Upper lobe of left lung (tissue), 4 donors: ENCODE data around the gene GAS2L2.

ENCODE experiments used
- CTCF ChIP-seq, 6 experiments: fragments of 450-650 bp in 4 of 6; fragments of 200-600 bp in 2 of 6; sonication (generic) in 2 of 6; IDR thresholded peaks; one replicate each; pipeline ENCODE4 v1.5.1; 2016 to 2019; ENCODE audit warnings: antibody characterized with exemption in 6 of 6
- POLR2A ChIP-seq, 4 donors: fragments of 450-650 bp; IDR thresholded peaks; one replicate each; pipeline ENCODE4 v1.5.1; 2016 to 2017; ENCODE audit warnings: antibody characterized with exemption in 4 of 4, mild to moderate bottlenecking in 2 of 4

- TF ChIP-seq CTCF (IDR thresholded peaks at IDR 0.05) (no peak), POLR2A (IDR thresholded peaks at IDR 0.05) (no peak)
Observed at GRCh38 chr17:35773129-35773528, 20.1 kb upstream of the GAS2L2 start.
